Measurements from ENCODE around the gene TUB. TPM values are rescaled to one million over a fixed set of nuclear protein-coding genes. Genes with fewer than 3 reads are reported as not detected.

TUB gene
- polyA plus RNA-seq, 2 donors = 0.71 to 0.78 TPM

DNA sequence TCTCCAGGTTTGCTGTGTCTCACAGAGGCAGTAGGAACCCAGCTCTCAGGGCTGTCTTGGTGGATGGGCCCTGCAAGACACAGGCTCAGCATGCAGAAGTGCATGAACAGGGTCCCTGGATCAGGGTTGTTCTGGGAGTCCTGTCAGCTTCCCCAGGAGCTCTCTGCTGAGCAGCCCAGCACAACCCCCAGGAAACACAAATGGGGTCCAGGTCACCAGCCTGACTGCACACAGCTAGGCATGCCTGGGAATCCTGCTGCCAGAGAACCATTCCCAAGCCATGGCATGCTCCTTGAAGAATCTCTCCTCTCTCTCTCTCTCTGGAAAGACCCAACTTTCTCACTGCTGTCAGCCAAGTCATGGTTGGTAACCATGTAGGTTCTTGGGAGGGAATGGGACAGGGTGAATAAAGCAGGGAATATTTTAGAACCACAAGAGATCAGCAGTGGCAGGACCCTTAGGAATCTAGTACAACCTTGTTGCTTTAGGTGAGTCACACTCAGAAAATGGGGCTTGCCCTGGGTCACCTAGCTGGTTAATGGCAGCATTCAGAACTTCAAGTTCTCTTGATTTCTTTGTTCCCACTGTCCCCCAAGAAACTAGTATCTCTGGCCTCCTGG, 21.4 kb downstream of the TUB start:
- H3K27me3 ChIP-seq (ENCODE audit: control insufficient read depth in 1 of 2, insufficient read depth in 2 of 2, low read length in 2 of 2) = no peaks in the 10 kb centered on the region
- no peak overlapping the region for H3K27ac ChIP-seq (ENCODE audit: low read depth in 2 of 2, low read length in 1 of 2)
- no peaks in the 10 kb centered on the region for H3K4me1 ChIP-seq (ENCODE audit: control insufficient read depth in 2 of 2, insufficient read depth in 2 of 2, low read length in 1 of 2)
- H3K4me3 ChIP-seq (ENCODE audit: low read depth in 1 of 2, low read length in 2 of 2) = no peak overlapping the region
- peaks cover 0 to 2% of the 10 kb centered on the region in 2 donors for H3K36me3 ChIP-seq (ENCODE audit: control insufficient read depth in 2 of 2, insufficient read depth in 2 of 2, low read length in 1 of 2)
- H3K9me3 ChIP-seq (ENCODE audit: control insufficient read depth in 2 of 2, insufficient read depth in 1 of 2, low read depth in 1 of 2, low read length in 1 of 2) = no peaks in the 10 kb centered on the region

DNA sequence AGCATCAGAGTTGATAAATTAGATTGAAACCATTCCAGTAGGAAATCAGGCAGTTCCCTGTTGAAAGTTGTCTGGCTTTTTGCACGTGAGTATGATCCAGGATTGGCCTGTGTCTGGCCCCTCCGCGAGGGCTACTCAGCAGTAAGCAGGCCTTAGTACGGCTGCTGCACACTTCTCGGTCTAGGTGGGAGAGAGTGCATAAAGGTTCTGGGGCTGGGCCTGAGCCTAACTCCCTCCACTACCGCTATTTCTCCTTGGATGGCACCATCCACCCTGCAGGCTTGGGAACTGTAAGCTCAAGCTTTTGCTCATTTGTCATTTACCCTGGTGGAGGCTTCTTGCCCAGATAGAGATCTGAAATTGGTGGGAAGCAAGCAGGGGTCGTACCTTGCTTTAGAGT, 22.0 kb downstream of the TUB start:
- H3K4me1 ChIP-seq (ENCODE audit: control insufficient read depth in 2 of 2, insufficient read depth in 2 of 2, low read length in 1 of 2) = no peaks in the 10 kb centered on the region
- H3K9me3 ChIP-seq (ENCODE audit: control insufficient read depth in 2 of 2, insufficient read depth in 1 of 2, low read depth in 1 of 2, low read length in 1 of 2) = no peaks in the 10 kb centered on the region
- H3K27me3 ChIP-seq (ENCODE audit: control insufficient read depth in 1 of 2, insufficient read depth in 2 of 2, low read length in 2 of 2) = no peaks in the 10 kb centered on the region
- 76 to 88% methylated on average over 7 of the region's 7 CpGs for WGBS, 2 donors
- no peak overlapping the region for H3K4me3 ChIP-seq (ENCODE audit: low read depth in 1 of 2, low read length in 2 of 2)
- H3K27ac ChIP-seq (ENCODE audit: low read depth in 2 of 2, low read length in 1 of 2) = no peak overlapping the region
- peaks cover 0 to 2% of the 10 kb centered on the region in 2 donors for H3K36me3 ChIP-seq (ENCODE audit: control insufficient read depth in 2 of 2, insufficient read depth in 2 of 2, low read length in 1 of 2)

DNA sequence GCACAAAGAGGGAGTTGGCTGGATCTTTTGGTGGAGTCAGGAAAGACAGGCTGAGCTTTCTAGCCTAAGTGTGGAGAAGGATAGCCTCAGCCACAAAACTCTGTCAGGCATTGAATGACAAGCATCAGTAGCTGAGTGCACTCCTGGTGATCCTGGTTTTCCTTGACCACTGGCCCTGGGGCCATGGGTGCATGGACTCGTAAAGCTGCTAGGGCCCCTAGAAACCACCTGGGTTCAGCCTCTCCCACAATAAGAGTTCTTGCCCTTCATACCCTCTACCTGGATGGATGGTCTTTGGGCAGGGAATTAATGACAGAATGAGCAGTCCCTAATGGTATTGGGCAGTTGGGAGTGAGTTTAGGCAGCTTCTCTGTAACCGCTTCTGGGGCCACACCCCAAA, 22.9 kb downstream of the TUB start:
- Histone ChIP-seq H3K27ac (ENCODE audit: low read depth in 2 of 2, low read length in 1 of 2) (no peak overlapping the region), H3K4me3 (ENCODE audit: low read depth in 1 of 2, low read length in 2 of 2) (no peak overlapping the region), H3K27me3 (ENCODE audit: control insufficient read depth in 1 of 2, insufficient read depth in 2 of 2, low read length in 2 of 2) (no peaks in the 10 kb centered on the region), H3K36me3 (ENCODE audit: control insufficient read depth in 2 of 2, insufficient read depth in 2 of 2, low read length in 1 of 2) (peaks cover 0 to 2% of the 10 kb centered on the region in 2 donors), H3K9me3 (ENCODE audit: control insufficient read depth in 2 of 2, insufficient read depth in 1 of 2, low read depth in 1 of 2, low read length in 1 of 2) (no peaks in the 10 kb centered on the region), H3K4me1 (ENCODE audit: control insufficient read depth in 2 of 2, insufficient read depth in 2 of 2, low read length in 1 of 2) (no peaks in the 10 kb centered on the region)
- WGBS, 2 donors = 92 to 94% methylated on average over 2 of the region's 2 CpGs

DNA sequence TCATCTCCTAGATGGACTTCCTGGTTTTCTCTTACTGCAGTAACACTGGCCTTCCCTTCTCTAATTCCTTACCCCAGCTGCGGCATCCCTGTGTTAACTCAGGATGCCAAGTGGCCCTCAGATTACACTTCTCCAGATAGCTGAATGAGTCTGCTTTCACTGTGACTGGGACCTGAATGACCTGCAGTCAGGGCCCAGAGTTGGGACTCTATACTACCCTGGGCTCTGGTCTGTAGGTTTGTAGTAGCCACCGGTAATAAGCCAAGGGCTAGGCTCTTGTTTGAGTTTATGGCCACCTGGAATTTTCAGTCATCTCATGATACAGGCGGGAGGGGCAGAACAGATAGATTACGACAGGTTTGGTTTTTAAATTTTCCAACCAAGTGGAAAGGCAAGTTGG, 24.1 kb downstream of the TUB start:
- 92 to 95% methylated on average over 4 of the region's 4 CpGs for WGBS, 2 donors
- Histone ChIP-seq H3K36me3 (ENCODE audit: control insufficient read depth in 2 of 2, insufficient read depth in 2 of 2, low read length in 1 of 2) (peaks cover 0 to 2% of the 10 kb centered on the region in 2 donors), H3K27me3 (ENCODE audit: control insufficient read depth in 1 of 2, insufficient read depth in 2 of 2, low read length in 2 of 2) (no peaks in the 10 kb centered on the region), H3K4me1 (ENCODE audit: control insufficient read depth in 2 of 2, insufficient read depth in 2 of 2, low read length in 1 of 2) (no peaks in the 10 kb centered on the region), H3K4me3 (ENCODE audit: low read depth in 1 of 2, low read length in 2 of 2) (no peak overlapping the region), H3K27ac (ENCODE audit: low read depth in 2 of 2, low read length in 1 of 2) (no peak overlapping the region), H3K9me3 (ENCODE audit: control insufficient read depth in 2 of 2, insufficient read depth in 1 of 2, low read depth in 1 of 2, low read length in 1 of 2) (no peaks in the 10 kb centered on the region)

DNA sequence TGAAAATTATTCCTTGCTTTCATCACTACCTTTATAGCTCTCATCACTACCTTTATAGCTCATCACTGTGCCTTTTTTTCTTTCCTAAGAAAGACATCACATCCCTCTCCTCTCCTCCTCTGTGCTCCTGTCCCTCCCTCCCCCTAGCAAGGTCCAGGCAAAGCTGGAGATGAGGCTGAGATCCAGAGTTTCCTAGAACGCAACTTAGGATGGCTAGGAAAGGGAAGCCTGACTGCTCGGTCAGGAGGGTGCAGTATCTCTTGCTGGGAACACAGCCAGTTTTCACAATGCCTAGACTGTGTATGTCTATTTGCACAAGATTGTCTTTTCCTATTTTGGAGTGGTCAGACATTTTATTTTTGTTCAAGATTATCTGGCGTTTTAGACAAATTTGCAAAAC, 24.7 kb downstream of the TUB start:
- H3K27me3 ChIP-seq (ENCODE audit: control insufficient read depth in 1 of 2, insufficient read depth in 2 of 2, low read length in 2 of 2) = no peaks in the 10 kb centered on the region
- no peaks in the 10 kb centered on the region for H3K9me3 ChIP-seq (ENCODE audit: control insufficient read depth in 2 of 2, insufficient read depth in 1 of 2, low read depth in 1 of 2, low read length in 1 of 2)
- no peak overlapping the region for H3K27ac ChIP-seq (ENCODE audit: low read depth in 2 of 2, low read length in 1 of 2)
- no peaks in the 10 kb centered on the region for H3K4me1 ChIP-seq (ENCODE audit: control insufficient read depth in 2 of 2, insufficient read depth in 2 of 2, low read length in 1 of 2)
- WGBS, 2 donors = 71% methylated on average over 3 of the region's 3 CpGs
- no peak overlapping the region for H3K4me3 ChIP-seq (ENCODE audit: low read depth in 1 of 2, low read length in 2 of 2)
- H3K36me3 ChIP-seq (ENCODE audit: control insufficient read depth in 2 of 2, insufficient read depth in 2 of 2, low read length in 1 of 2) = peaks cover 0 to 5% of the 10 kb centered on the region in 2 donors

DNA sequence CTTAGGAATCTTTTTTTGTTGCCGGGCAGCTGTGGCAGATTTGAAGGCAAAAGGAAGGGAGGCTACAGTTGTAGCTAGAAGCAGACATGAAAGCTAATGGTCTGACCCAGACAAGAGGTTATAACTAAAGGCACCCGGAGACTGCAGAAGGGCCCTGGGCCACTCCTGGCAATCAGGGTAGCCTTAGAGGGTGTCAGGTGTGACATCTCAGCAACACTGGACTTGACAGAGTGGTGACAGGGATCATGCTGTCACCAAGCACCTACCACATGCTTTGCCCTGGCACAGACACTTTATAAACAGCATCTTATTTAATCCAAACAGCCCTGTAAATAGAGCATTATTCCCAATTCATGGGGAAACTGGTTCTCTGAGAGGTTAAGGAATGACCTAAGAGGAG, 25.7 kb downstream of the TUB start:
- H3K27ac ChIP-seq (ENCODE audit: low read depth in 2 of 2, low read length in 1 of 2) = no peak overlapping the region
- H3K27me3 ChIP-seq (ENCODE audit: control insufficient read depth in 1 of 2, insufficient read depth in 2 of 2, low read length in 2 of 2) = no peaks in the 10 kb centered on the region
- H3K36me3 ChIP-seq (ENCODE audit: control insufficient read depth in 2 of 2, insufficient read depth in 2 of 2, low read length in 1 of 2) = peaks cover 0 to 4% of the 10 kb centered on the region in 2 donors
- H3K4me1 ChIP-seq (ENCODE audit: control insufficient read depth in 2 of 2, insufficient read depth in 2 of 2, low read length in 1 of 2) = no peaks in the 10 kb centered on the region
- no peak overlapping the region for H3K4me3 ChIP-seq (ENCODE audit: low read depth in 1 of 2, low read length in 2 of 2)
- no peaks in the 10 kb centered on the region for H3K9me3 ChIP-seq (ENCODE audit: control insufficient read depth in 2 of 2, insufficient read depth in 1 of 2, low read depth in 1 of 2, low read length in 1 of 2)
- 82 to 88% methylated on average over 2 of the region's 2 CpGs for WGBS, 2 donors

DNA sequence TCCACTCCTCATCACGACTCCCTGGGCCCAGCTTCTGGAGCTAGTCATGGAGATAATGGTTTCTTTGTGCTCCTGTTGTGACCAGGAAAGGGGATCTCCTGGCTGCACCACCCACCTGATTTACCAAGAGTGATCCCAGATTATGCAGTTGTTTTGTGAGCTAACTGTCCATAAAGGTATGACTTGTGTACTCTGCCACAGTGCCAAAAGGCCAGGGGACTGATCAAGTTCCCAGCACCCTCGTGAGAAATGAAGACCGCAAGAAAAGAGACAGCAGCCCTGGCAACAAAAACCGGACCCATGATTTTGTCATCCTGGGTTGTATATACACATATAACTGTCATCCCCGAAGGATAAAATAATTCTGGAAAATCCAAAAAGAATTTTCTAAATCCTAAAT, 26.6 kb downstream of the TUB start:
- Histone ChIP-seq H3K27ac (ENCODE audit: low read depth in 2 of 2, low read length in 1 of 2) (no peak overlapping the region), H3K4me1 (ENCODE audit: control insufficient read depth in 2 of 2, insufficient read depth in 2 of 2, low read length in 1 of 2) (no peaks in the 10 kb centered on the region), H3K4me3 (ENCODE audit: low read depth in 1 of 2, low read length in 2 of 2) (no peak overlapping the region), H3K27me3 (ENCODE audit: control insufficient read depth in 1 of 2, insufficient read depth in 2 of 2, low read length in 2 of 2) (no peaks in the 10 kb centered on the region), H3K36me3 (ENCODE audit: control insufficient read depth in 2 of 2, insufficient read depth in 2 of 2, low read length in 1 of 2) (peaks cover 0 to 4% of the 10 kb centered on the region in 2 donors), H3K9me3 (ENCODE audit: control insufficient read depth in 2 of 2, insufficient read depth in 1 of 2, low read depth in 1 of 2, low read length in 1 of 2) (no peaks in the 10 kb centered on the region)
- WGBS, 2 donors = 84 to 86% methylated on average over 5 of the region's 5 CpGs

DNA sequence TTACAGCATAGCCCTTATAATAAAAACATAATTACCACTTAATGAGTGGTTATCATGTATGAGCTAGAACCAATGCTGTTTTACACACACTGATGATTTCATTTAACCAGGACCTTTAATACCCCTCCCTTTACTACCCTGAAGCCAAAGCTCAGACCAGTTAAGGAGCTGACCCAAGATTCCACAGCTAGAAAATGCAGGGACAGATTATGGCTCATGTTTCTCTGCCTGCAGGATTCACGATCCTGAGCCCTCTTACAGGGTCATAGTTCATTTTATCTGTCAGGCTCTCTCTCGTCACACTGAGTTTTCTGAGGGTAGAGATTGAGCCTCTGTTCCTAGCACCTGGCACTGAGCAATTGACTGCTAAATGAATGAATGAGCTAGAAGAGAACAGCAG, 27.4 kb downstream of the TUB start:
- H3K36me3 ChIP-seq (ENCODE audit: control insufficient read depth in 2 of 2, insufficient read depth in 2 of 2, low read length in 1 of 2) = peaks cover 0 to 4% of the 10 kb centered on the region in 2 donors
- no peaks in the 10 kb centered on the region for H3K9me3 ChIP-seq (ENCODE audit: control insufficient read depth in 2 of 2, insufficient read depth in 1 of 2, low read depth in 1 of 2, low read length in 1 of 2)
- H3K27ac ChIP-seq (ENCODE audit: low read depth in 2 of 2, low read length in 1 of 2) = no peak overlapping the region
- WGBS, 2 donors = 56 to 80% methylated on average over 2 of the region's 2 CpGs
- H3K4me3 ChIP-seq (ENCODE audit: low read depth in 1 of 2, low read length in 2 of 2) = no peak overlapping the region
- H3K27me3 ChIP-seq (ENCODE audit: control insufficient read depth in 1 of 2, insufficient read depth in 2 of 2, low read length in 2 of 2) = no peaks in the 10 kb centered on the region
- H3K4me1 ChIP-seq (ENCODE audit: control insufficient read depth in 2 of 2, insufficient read depth in 2 of 2, low read length in 1 of 2) = no peaks in the 10 kb centered on the region

DNA sequence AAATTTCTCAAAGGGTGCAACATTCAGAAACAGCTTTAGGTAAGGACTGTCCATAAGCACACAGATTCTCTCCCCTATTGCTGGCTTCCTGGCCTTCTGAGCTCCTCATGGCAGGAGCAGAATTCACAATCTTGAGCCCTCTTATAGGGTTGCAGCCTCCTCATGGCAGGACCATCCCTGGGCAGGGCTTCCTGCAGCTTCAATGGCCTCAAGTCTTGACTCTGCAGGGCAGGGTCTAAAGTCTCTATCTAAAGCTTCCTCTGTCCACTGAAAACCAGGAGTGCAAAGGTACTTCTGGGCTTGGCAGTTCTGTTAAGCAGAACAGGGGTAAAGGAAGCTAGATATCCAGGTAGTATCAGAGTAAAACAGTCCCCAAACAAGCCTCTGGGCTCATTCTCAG, 28.7 kb downstream of the TUB start:
- Histone ChIP-seq H3K4me3 (ENCODE audit: low read depth in 1 of 2, low read length in 2 of 2) (no peak overlapping the region), H3K27ac (ENCODE audit: low read depth in 2 of 2, low read length in 1 of 2) (no peak overlapping the region), H3K4me1 (ENCODE audit: control insufficient read depth in 2 of 2, insufficient read depth in 2 of 2, low read length in 1 of 2) (no peaks in the 10 kb centered on the region), H3K36me3 (ENCODE audit: control insufficient read depth in 2 of 2, insufficient read depth in 2 of 2, low read length in 1 of 2) (peaks cover 0 to 4% of the 10 kb centered on the region in 2 donors), H3K27me3 (ENCODE audit: control insufficient read depth in 1 of 2, insufficient read depth in 2 of 2, low read length in 2 of 2) (no peaks in the 10 kb centered on the region), H3K9me3 (ENCODE audit: control insufficient read depth in 2 of 2, insufficient read depth in 1 of 2, low read depth in 1 of 2, low read length in 1 of 2) (no peaks in the 10 kb centered on the region)

DNA sequence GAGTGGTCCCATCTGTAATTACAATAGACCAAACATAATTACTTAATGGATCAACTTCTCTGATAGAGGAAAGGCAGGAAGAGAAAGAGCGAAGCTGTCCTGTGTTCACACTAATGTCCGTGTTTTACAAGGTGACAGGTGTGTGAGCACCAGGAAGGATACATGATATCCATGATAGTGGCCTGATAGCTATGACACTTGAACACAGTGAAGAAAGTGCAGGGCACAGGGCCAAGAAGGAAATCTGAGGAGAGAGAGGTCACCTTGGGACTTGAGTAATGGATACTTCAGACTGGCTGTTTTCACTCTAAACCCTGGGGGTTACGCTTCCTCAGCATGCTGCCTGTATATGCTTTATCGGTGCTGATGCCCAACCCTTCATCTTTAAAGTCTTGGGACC, 29.4 kb downstream of the TUB start:
- Histone ChIP-seq H3K27ac (ENCODE audit: low read depth in 2 of 2, low read length in 1 of 2) (no peak overlapping the region), H3K4me1 (ENCODE audit: control insufficient read depth in 2 of 2, insufficient read depth in 2 of 2, low read length in 1 of 2) (no peaks in the 10 kb centered on the region), H3K27me3 (ENCODE audit: control insufficient read depth in 1 of 2, insufficient read depth in 2 of 2, low read length in 2 of 2) (no peaks in the 10 kb centered on the region), H3K36me3 (ENCODE audit: control insufficient read depth in 2 of 2, insufficient read depth in 2 of 2, low read length in 1 of 2) (peaks cover 0 to 4% of the 10 kb centered on the region in 2 donors), H3K9me3 (ENCODE audit: control insufficient read depth in 2 of 2, insufficient read depth in 1 of 2, low read depth in 1 of 2, low read length in 1 of 2) (no peaks in the 10 kb centered on the region), H3K4me3 (ENCODE audit: low read depth in 1 of 2, low read length in 2 of 2) (no peak overlapping the region)
- 87 to 91% methylated on average over 4 of the region's 4 CpGs for WGBS, 2 donors
